ENCODE results near the gene LPCAT4. TPM values are rescaled to one million over a fixed set of nuclear protein-coding genes. Genes with fewer than 3 reads are reported as not detected.
"Not testable (repeated sequence)": the region's sequence is repeated elsewhere in the genome, so short reads cannot be mapped to it uniquely, and the experiment has no call there.

The LPCAT4 gene
- total and polyA plus RNA-seq, 2 donors (not counting 3 experiments of a cell fraction or from before 2014, with no cell fraction given), result 49.3 to 51.3 TPM

DNA sequence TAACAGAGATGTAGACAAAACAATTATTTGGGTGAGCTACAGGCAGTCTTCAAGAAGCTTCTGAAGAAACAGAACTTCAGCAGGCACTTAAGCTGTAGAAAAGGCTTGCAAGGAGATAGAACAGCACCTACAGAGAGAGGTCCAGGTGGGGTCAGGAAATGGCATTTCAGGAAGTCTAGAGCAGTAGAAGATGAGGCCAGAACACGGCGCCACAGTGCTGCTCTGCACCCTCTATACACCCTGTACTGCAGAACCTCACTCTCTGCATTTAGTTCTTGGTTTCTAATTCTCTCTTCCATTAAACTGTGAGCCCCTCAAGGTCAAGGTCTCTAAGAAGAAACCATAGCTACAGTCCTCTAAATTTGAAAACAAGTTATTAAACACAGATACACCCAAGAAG, 26.0 kb upstream of the LPCAT4 start:
- H3K79me2 ChIP-seq (ENCODE audit: control insufficient read depth, insufficient read depth, low read length); H3K27me3 ChIP-seq (ENCODE audit: control insufficient read depth in 2 of 2, insufficient read depth in 2 of 2, low read length in 2 of 2); FAIRE-seq; H3K36me3 ChIP-seq (ENCODE audit: control insufficient read depth in 2 of 2, extremely low read depth in 1 of 2, insufficient read depth in 2 of 2, low read length in 2 of 2); H3K4me3 ChIP-seq (replicated peaks in 1 of 3; ENCODE audit: insufficient read depth in 1 of 3, low read depth in 1 of 3, low read length in 3 of 3); H4K20me1 ChIP-seq (replicated peaks; ENCODE audit: control insufficient read depth, extremely low read depth, insufficient read depth, low read length); H3K9me3 ChIP-seq (replicated peaks; ENCODE audit: control insufficient read depth, insufficient read depth, low read length); dilution Hi-C loops (cut with MboI; ENCODE audit: extremely low pct_ligation_motif_present, low sequenced_read_pairs); H2AFZ ChIP-seq (ENCODE audit: low read depth, low read length); H3K27ac ChIP-seq (ENCODE audit: insufficient read depth, low read depth, low read length); H3K4me2 ChIP-seq (ENCODE audit: insufficient read depth, low read length); POLR2A ChIA-PET; H3K9ac ChIP-seq (replicated peaks; ENCODE audit: extremely low read depth, insufficient read depth, low read length); H3K9me1 ChIP-seq (replicated peaks; ENCODE audit: control insufficient read depth, extremely low read depth, insufficient read depth, low read length); H3K4me1 ChIP-seq (ENCODE audit: control insufficient read depth, extremely low read depth, insufficient read depth, low read length); DNase-seq (ENCODE audit: low read depth, low spot score); intact Hi-C loops (cut with micrococcal nuclease); CTCF ChIA-PET; BruUV-seq (replicated peaks): not testable (repeated sequence)

DNA sequence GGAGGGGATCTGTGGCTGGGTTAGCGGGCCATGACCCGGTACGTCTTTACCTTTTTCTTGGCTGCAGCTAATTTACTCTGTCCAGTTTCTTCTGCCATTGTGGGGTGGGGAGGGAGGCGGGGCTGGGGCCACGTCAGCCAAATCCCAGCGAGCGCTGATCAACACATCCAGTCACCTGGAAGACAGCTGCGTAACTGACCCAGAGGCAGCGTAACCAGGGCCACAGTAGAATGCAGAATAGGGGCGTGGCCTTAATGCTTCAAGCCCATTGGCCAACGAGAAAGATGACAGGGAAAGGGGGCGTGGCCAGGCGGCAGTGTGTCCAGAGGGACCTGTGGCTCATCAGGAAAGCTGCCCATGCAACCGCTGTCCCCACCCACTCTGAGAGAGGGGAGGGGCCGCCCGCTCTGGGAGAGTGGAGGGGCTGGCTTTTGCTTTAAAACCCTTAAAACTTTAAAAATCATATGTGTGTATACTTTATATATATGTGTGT, 22.6 kb upstream of the LPCAT4 start:
- H3K4me3 ChIP-seq (replicated peaks in 1 of 3; ENCODE audit: insufficient read depth in 1 of 3, low read depth in 1 of 3, low read length in 3 of 3); H3K36me3 ChIP-seq (ENCODE audit: control insufficient read depth in 2 of 2, extremely low read depth in 1 of 2, insufficient read depth in 2 of 2, low read length in 2 of 2); DNase-seq (ENCODE audit: low read depth, low spot score); FAIRE-seq; H3K27me3 ChIP-seq (ENCODE audit: control insufficient read depth in 2 of 2, insufficient read depth in 2 of 2, low read length in 2 of 2); CTCF ChIA-PET; intact Hi-C loops (cut with micrococcal nuclease); H3K79me2 ChIP-seq (ENCODE audit: control insufficient read depth, insufficient read depth, low read length); H2AFZ ChIP-seq (ENCODE audit: low read depth, low read length); H3K9ac ChIP-seq (replicated peaks; ENCODE audit: extremely low read depth, insufficient read depth, low read length); BruUV-seq (replicated peaks); dilution Hi-C loops (cut with MboI; ENCODE audit: extremely low pct_ligation_motif_present, low sequenced_read_pairs); H3K9me3 ChIP-seq (replicated peaks; ENCODE audit: control insufficient read depth, insufficient read depth, low read length); H3K9me1 ChIP-seq (replicated peaks; ENCODE audit: control insufficient read depth, extremely low read depth, insufficient read depth, low read length); H3K4me2 ChIP-seq (ENCODE audit: insufficient read depth, low read length); H3K4me1 ChIP-seq (ENCODE audit: control insufficient read depth, extremely low read depth, insufficient read depth, low read length); H4K20me1 ChIP-seq (replicated peaks; ENCODE audit: control insufficient read depth, extremely low read depth, insufficient read depth, low read length); H3K27ac ChIP-seq (ENCODE audit: insufficient read depth, low read depth, low read length); POLR2A ChIA-PET: not testable (repeated sequence)

DNA sequence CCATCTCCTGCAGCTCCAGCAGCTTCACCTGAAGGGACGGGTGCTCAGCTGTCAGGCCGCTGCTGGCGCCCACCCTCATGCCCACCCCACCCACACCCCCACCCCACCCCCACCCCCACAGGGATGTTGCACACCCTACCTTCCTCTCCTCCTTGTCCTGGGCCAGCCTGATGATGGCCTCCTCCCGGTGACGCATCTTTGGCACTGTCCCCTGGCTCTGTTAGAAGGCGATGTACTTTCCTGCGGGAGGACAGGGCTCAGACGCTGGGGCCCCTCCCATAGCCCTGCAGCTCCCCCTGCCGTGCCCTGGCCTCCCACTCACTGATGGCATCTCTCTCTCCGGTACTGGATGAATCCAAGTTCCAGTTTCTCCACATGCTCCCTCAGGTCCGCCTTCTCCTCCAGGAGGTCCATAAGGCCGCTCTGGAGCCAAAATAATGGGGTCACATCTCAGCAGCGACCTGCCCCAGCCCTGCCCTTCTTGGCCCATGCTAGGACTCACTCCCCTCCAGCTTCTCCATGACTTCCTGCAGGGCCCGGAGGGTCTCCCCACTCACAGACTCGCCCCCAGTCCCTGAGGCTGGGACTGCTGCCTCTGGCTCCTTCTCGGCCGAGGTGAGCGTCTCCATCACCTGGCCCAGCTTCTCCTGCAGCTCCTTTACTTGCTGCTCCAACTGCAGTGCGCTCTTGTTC, 15.0 kb upstream of the LPCAT4 start:
- H3K9me3 ChIP-seq (replicated peaks; ENCODE audit: control insufficient read depth, insufficient read depth, low read length); intact Hi-C loops (cut with micrococcal nuclease); FAIRE-seq; POLR2A ChIA-PET; H3K4me3 ChIP-seq (replicated peaks in 1 of 3; ENCODE audit: insufficient read depth in 1 of 3, low read depth in 1 of 3, low read length in 3 of 3); H3K4me2 ChIP-seq (ENCODE audit: insufficient read depth, low read length); H3K27me3 ChIP-seq (ENCODE audit: control insufficient read depth in 2 of 2, insufficient read depth in 2 of 2, low read length in 2 of 2); H4K20me1 ChIP-seq (replicated peaks; ENCODE audit: control insufficient read depth, extremely low read depth, insufficient read depth, low read length); H2AFZ ChIP-seq (ENCODE audit: low read depth, low read length); DNase-seq (ENCODE audit: low read depth, low spot score); CTCF ChIA-PET; dilution Hi-C loops (cut with MboI; ENCODE audit: extremely low pct_ligation_motif_present, low sequenced_read_pairs); H3K27ac ChIP-seq (ENCODE audit: insufficient read depth, low read depth, low read length); H3K36me3 ChIP-seq (ENCODE audit: control insufficient read depth in 2 of 2, extremely low read depth in 1 of 2, insufficient read depth in 2 of 2, low read length in 2 of 2); H3K9ac ChIP-seq (replicated peaks; ENCODE audit: extremely low read depth, insufficient read depth, low read length); H3K79me2 ChIP-seq (ENCODE audit: control insufficient read depth, insufficient read depth, low read length); BruUV-seq (replicated peaks); H3K4me1 ChIP-seq (ENCODE audit: control insufficient read depth, extremely low read depth, insufficient read depth, low read length); H3K9me1 ChIP-seq (replicated peaks; ENCODE audit: control insufficient read depth, extremely low read depth, insufficient read depth, low read length): not testable (repeated sequence)

DNA sequence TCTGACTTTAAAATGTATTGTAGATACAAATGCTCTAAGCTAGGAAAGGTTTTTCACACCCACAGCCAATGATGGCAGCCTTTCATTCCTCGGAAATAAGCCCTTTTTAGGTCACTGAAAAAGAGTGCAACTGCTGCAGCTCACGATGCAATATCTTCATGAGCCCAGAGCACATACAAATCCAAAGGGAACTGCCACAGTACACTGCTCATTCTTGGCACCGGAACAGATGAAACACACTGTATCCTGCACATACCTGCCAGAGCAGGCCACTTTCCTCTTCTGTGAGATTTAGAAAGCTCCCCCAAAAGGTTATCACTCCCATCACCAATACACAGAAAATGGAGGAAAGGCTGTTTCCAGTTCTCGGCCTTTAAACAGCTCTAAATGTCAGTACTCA, 13.5 kb upstream of the LPCAT4 start:
- H3K9me1 ChIP-seq (replicated peaks; ENCODE audit: control insufficient read depth, extremely low read depth, insufficient read depth, low read length); H3K4me1 ChIP-seq (ENCODE audit: control insufficient read depth, extremely low read depth, insufficient read depth, low read length); dilution Hi-C loops (cut with MboI; ENCODE audit: extremely low pct_ligation_motif_present, low sequenced_read_pairs); intact Hi-C loops (cut with micrococcal nuclease); BruUV-seq (replicated peaks); H3K27me3 ChIP-seq (ENCODE audit: control insufficient read depth in 2 of 2, insufficient read depth in 2 of 2, low read length in 2 of 2); CTCF ChIA-PET; H3K79me2 ChIP-seq (ENCODE audit: control insufficient read depth, insufficient read depth, low read length); H3K9me3 ChIP-seq (replicated peaks; ENCODE audit: control insufficient read depth, insufficient read depth, low read length); H4K20me1 ChIP-seq (replicated peaks; ENCODE audit: control insufficient read depth, extremely low read depth, insufficient read depth, low read length); H3K9ac ChIP-seq (replicated peaks; ENCODE audit: extremely low read depth, insufficient read depth, low read length); H3K27ac ChIP-seq (ENCODE audit: insufficient read depth, low read depth, low read length); H3K4me3 ChIP-seq (replicated peaks in 1 of 3; ENCODE audit: insufficient read depth in 1 of 3, low read depth in 1 of 3, low read length in 3 of 3); POLR2A ChIA-PET; H3K4me2 ChIP-seq (ENCODE audit: insufficient read depth, low read length); DNase-seq (ENCODE audit: low read depth, low spot score); H2AFZ ChIP-seq (ENCODE audit: low read depth, low read length); FAIRE-seq; H3K36me3 ChIP-seq (ENCODE audit: control insufficient read depth in 2 of 2, extremely low read depth in 1 of 2, insufficient read depth in 2 of 2, low read length in 2 of 2): not testable (repeated sequence)

All from endothelial cell of umbilical vein (primary cell).